ENCODE data around the gene PRCP.

GRCh38 chr11:82829101-82829500 is 71.1 kb downstream of the PRCP start:
- TF ChIP-seq EZH2phosphoT487 (IDR thresholded peaks at IDR 0.05; ENCODE audit: borderline replicate concordance, low read depth), result no peak
- no peak for TF ChIP-seq CTCF (IDR thresholded peaks at IDR 0.05)
- TF ChIP-seq JUND (IDR thresholded peaks at IDR 0.05), result no peak

All from SK-N-SH (cell line).